HCT116 (cell line): Measurements from ENCODE around the gene PVALEF. TPM values are rescaled to one million over a fixed set of nuclear protein-coding genes. Genes with fewer than 3 reads are reported as not detected.

Experiments used
- ATAC-seq: fragments of 200-7000 bp; cut with Tn5 transposase; 2 replicates; pipeline ENCODE4 v1.9.1; 2020; ENCODE audit warnings: mild to moderate bottlenecking, moderate library complexity
- BruUV-seq: library from RNA; stranded (reverse); fragments of 400-500 nt; replicated peaks from 2 replicates; lab custom pipeline; 2021; lab: Mats Ljungman, UMichigan
- CTCF ChIA-PET: fragments of 300-600 bp; sonication (Branson Sonifier 250); formaldehyde crosslinking; loops from one replicate; lab custom pipeline; 2021; ENCODE audit warnings: antibody characterized with exemption; lab: Charles Lee
- POLR2A ChIA-PET: fragments of 300-600, 350-600 bp; sonication (Branson Sonifier 250); formaldehyde crosslinking; loops from one replicate; lab custom pipeline; 2021; ENCODE audit warnings: antibody characterized with exemption; lab: Charles Lee
- RAD21 ChIA-PET, 2 experiments: fragments of 300-600 bp; sonication (Branson Sonifier 250); formaldehyde crosslinking; loops; one replicate each; lab custom pipeline; 2023; ENCODE audit warnings: low total read pairs in 2 of 2; ENCODE audit not compliant: uncharacterized antibody in 2 of 2, unreplicated experiment in 2 of 2, low non-redundant PET in 1 of 2; lab: Charles Lee
- DNase-seq: peaks from one replicate; pipeline ENCODE4 v3.0.0-alpha.2; 2010; ENCODE audit warnings: low read depth, low spot score
- H2AFZ ChIP-seq: fragments of 200-600 bp; shearing (Covaris generic), sonication (generic); 2 replicates; pipeline ENCODE4 v1.6.1; 2017; ENCODE audit warnings: low read depth, mixed run types, mixed read lengths, antibody characterized with exemption, low read length; ENCODE audit not compliant: poor library complexity, severe bottlenecking
- H3K27ac ChIP-seq: 2 replicates; pipeline ENCODE4 v1.5.1; 2012; ENCODE audit warnings: low read depth, low read length
- H3K27me3 ChIP-seq: fragments of 200-600 bp; sonication (generic); 2 replicates; pipeline ENCODE4 v1.6.1; 2016; ENCODE audit warnings: mixed run types, low read length, mixed read lengths; ENCODE audit not compliant: insufficient read depth
- H3K36me3 ChIP-seq, 2 experiments: fragments of 200-500 bp in 1 of 2; fragments of 200-600 bp in 1 of 2; sonication (Bioruptor generic) in 1 of 2; sonication (generic) in 1 of 2; 2 replicates each; pipeline versions ENCODE4 v1.5.1 to v1.6.1; 2014 to 2016; ENCODE audit warnings: low read length in 2 of 2, inconsistent platforms in 1 of 2, mixed read lengths in 1 of 2, mixed run types in 1 of 2; ENCODE audit not compliant: insufficient read depth in 2 of 2, control insufficient read depth in 1 of 2
- H3K4me1 ChIP-seq, 2 experiments: fragments of 200-600 bp in 1 of 2; sonication (generic) in 1 of 2; 2 replicates each; pipeline versions ENCODE4 v1.5.1 to v1.6.1; 2012 to 2017; ENCODE audit warnings: low read length in 2 of 2, inconsistent platforms in 1 of 2, mild to moderate bottlenecking in 1 of 2, mixed read lengths in 1 of 2, mixed run types in 1 of 2, moderate library complexity in 1 of 2; ENCODE audit not compliant: insufficient read depth in 2 of 2, control insufficient read depth in 1 of 2
- H3K4me2 ChIP-seq: fragments of 200-600 bp; sonication (generic); 2 replicates; pipeline ENCODE4 v1.6.1; 2017; ENCODE audit warnings: mixed run types, low read length, mixed read lengths
- H3K4me3 ChIP-seq, 2 experiments: fragments of 200-600 bp in 1 of 2; sonication (generic) in 1 of 2; replicated peaks in 1 of 2; 2 replicates each; pipeline ENCODE4 v1.5.1; 2011 to 2016; ENCODE audit warnings: low read length in 2 of 2, control low read depth in 1 of 2, low read depth in 1 of 2, mild to moderate bottlenecking in 1 of 2, mixed read lengths in 1 of 2, mixed run types in 1 of 2
- H3K79me2 ChIP-seq: fragments of 200-600 bp; sonication (generic); 2 replicates; pipeline ENCODE4 v1.6.1; 2017; ENCODE audit warnings: mild to moderate bottlenecking, mixed run types, low read length, moderate library complexity, mixed read lengths; ENCODE audit not compliant: insufficient read depth
- H3K9ac ChIP-seq: fragments of 200-600 bp; sonication (generic); 2 replicates; pipeline ENCODE4 v1.6.1; 2016; ENCODE audit warnings: low read length, mixed read lengths
- H3K9me2 ChIP-seq: fragments of 200-600 bp; sonication (generic), shearing (Covaris generic); 2 replicates; pipeline ENCODE4 v1.6.1; 2017; ENCODE audit warnings: mixed run types, mild to moderate bottlenecking, moderate library complexity; ENCODE audit not compliant: insufficient read depth
- H3K9me3 ChIP-seq, 2 experiments: fragments of 200-500 bp in 1 of 2; fragments of 200-600 bp in 1 of 2; sonication (Bioruptor generic) in 1 of 2; sonication (generic) in 1 of 2; 2 replicates each; pipeline ENCODE4 v1.6.1; 2014 to 2017; ENCODE audit warnings: low read length in 2 of 2, mixed read lengths in 2 of 2, inconsistent platforms in 1 of 2, low read depth in 1 of 2, mild to moderate bottlenecking in 1 of 2, mixed run types in 1 of 2, moderate library complexity in 1 of 2; ENCODE audit not compliant: control insufficient read depth in 1 of 2, insufficient read depth in 1 of 2
- H4K20me1 ChIP-seq: fragments of 200-600 bp; sonication (generic), shearing (Covaris generic); 2 replicates; pipeline ENCODE4 v1.6.1; 2017; ENCODE audit warnings: mixed run types, mild to moderate bottlenecking, moderate library complexity; ENCODE audit not compliant: insufficient read depth
- CEBPB ChIP-seq: IDR thresholded peaks from 2 replicates; pipeline ENCODE4 v1.6.1; 2012; ENCODE audit warnings: low read depth
- EGR1 ChIP-seq: IDR thresholded peaks from 2 replicates; pipeline ENCODE4 v1.6.1; 2012; ENCODE audit warnings: low read depth
- ELF1 ChIP-seq: IDR thresholded peaks from 2 replicates; pipeline ENCODE4 v1.6.1; 2012; ENCODE audit warnings: low read depth, borderline replicate concordance
- EZH2 ChIP-seq: fragments of 200-600 bp; sonication (generic); IDR thresholded peaks from 2 replicates; pipeline ENCODE4 v1.6.1; 2017; ENCODE audit warnings: antibody characterized with exemption, mixed run types
- EZH2phosphoT487 ChIP-seq: fragments of 200-600 bp; IDR thresholded peaks from 2 replicates; pipeline ENCODE4 v1.6.1; 2018; ENCODE audit warnings: antibody characterized with exemption, borderline replicate concordance
- JUND ChIP-seq: IDR thresholded peaks from 2 replicates; pipeline ENCODE4 v1.6.1; 2012
- POLR2A ChIP-seq: IDR thresholded peaks from 2 replicates; pipeline ENCODE4 v1.7.0; 2011; ENCODE audit warnings: borderline replicate concordance; ENCODE audit not compliant: insufficient read depth, insufficient read length; ENCODE audit errors: extremely low read depth
- POLR2AphosphoS5 ChIP-seq: IDR thresholded peaks from 2 replicates; pipeline ENCODE4 v1.6.1; 2011; ENCODE audit warnings: mild to moderate bottlenecking, low read depth, low read length, moderate library complexity
- SIN3A ChIP-seq: IDR thresholded peaks from 2 replicates; pipeline ENCODE4 v1.6.1; 2012; ENCODE audit warnings: low read depth
- SP1 ChIP-seq: IDR thresholded peaks from 2 replicates; pipeline ENCODE4 v1.6.1; 2012; ENCODE audit warnings: low read depth
- SRF ChIP-seq: IDR thresholded peaks from 2 replicates; pipeline ENCODE4 v1.6.1; 2012; ENCODE audit warnings: low read depth
- TCF7L2 ChIP-seq: IDR thresholded peaks from 2 replicates; pipeline ENCODE4 v1.7.0; 2011; ENCODE audit warnings: borderline replicate concordance, inconsistent platforms; ENCODE audit not compliant: insufficient read depth, insufficient read length; ENCODE audit errors: extremely low read depth
- YY1 ChIP-seq: IDR thresholded peaks from 2 replicates; pipeline ENCODE4 v1.6.1; 2011; ENCODE audit warnings: low read length, low read depth, moderate library complexity, mild to moderate bottlenecking; ENCODE audit not compliant: insufficient replicate concordance; ENCODE audit errors: extremely low read depth
- ZFX ChIP-seq: fragments of 450-650 bp; IDR thresholded peaks from 2 replicates; pipeline ENCODE4 v1.6.1; 2017
- ZNF274 ChIP-seq: fragments of 200-500 bp; sonication (Bioruptor generic); IDR thresholded peaks from 2 replicates; pipeline ENCODE4 v1.6.1; 2014; ENCODE audit warnings: mild to moderate bottlenecking, low read depth, low read length, inconsistent platforms
- intact Hi-C: fragments of 100-400 bp; cut with micrococcal nuclease; formaldehyde crosslinking; loops from 2 replicates; pipeline ENCODE4 v1.10.0; 2022
- total RNA-seq: library from RNA; stranded (reverse); gene quantifications from one replicate; pipeline ENCODE4 v1.2.1, GENCODE V29; 2021; ENCODE audit not compliant: unreplicated experiment
- TF ChIP-seq, protein P1 (sequence below): IDR thresholded peaks from 2 replicates; pipeline ENCODE4 v1.6.1; 2012
- TF ChIP-seq, protein P2 (sequence below): IDR thresholded peaks from 2 replicates; pipeline ENCODE4 v1.6.1; 2012
- TF ChIP-seq, protein P3 (sequence below): IDR thresholded peaks from 2 replicates; pipeline ENCODE4 v1.6.1; 2011; ENCODE audit warnings: mild to moderate bottlenecking, low read length, moderate library complexity; ENCODE audit not compliant: insufficient replicate concordance; ENCODE audit errors: extremely low read depth

Gene PVALEF
- total RNA-seq, 1 experiment from 2014 or later = not detected

DNA sequence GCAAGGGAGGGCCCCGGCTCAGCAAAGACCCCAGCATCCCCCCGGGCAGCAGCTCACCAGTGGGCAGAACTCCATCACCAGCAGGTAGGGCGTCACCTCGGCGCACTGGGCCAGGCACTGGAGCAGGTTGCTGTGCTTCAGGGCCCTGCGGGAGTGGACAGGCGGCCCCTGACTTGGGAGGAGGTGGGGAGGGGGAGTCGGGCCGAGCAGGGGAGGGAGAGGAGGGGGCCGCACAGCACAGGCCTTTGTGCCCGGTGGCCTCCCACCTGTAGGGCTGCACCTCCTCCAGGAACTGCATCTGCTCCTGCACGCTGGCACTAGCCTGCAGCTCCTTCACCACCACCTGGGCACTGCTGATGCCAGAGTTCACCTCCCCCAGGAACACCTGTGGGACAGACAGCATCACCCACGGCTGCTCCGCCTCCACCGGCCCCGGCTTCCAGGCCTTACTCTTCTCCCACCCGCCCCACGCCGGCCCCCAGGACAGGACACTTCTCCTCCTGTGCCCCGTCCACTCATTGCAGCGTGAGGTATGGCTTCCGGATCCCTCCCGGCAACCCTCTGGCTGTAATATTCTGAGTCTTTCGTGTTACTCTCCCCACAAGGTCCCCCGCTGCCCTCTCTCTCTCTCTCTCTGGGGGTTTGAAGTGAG is 37.7 kb upstream of the PVALEF start:
- H3K36me3 ChIP-seq = no peaks in the 10 kb centered on the region
- ChIA-PET POLR2A (no interaction called here), CTCF (no interaction called here), RAD21 (no interaction called here)
- H4K20me1 ChIP-seq = no peaks in the 10 kb centered on the region
- H3K4me1 ChIP-seq = no peaks in the 10 kb centered on the region
- H3K27ac ChIP-seq = no peak overlapping the region; the same call in 1 of the 2 replicates
- no TSS peak for BruUV-seq
- H3K79me2 ChIP-seq = no peaks in the 10 kb centered on the region
- intact Hi-C loops = no loop called here
- TF ChIP-seq SIN3A = no peak
- TF ChIP-seq YY1 = no peak
- no peak for TF ChIP-seq SP1
- no peak for TF ChIP-seq JUND
- no peak for TF ChIP-seq POLR2A
- no peak for TF ChIP-seq EGR1
- TF ChIP-seq POLR2AphosphoS5 = no peak
- no peak for TF ChIP-seq EZH2
- TF ChIP-seq, protein P1, sequence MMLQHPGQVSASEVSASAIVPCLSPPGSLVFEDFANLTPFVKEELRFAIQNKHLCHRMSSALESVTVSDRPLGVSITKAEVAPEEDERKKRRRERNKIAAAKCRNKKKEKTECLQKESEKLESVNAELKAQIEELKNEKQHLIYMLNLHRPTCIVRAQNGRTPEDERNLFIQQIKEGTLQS = no peak
- TF ChIP-seq, protein P2, sequence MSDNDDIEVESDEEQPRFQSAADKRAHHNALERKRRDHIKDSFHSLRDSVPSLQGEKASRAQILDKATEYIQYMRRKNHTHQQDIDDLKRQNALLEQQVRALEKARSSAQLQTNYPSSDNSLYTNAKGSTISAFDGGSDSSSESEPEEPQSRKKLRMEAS = no peak
- TF ChIP-seq ZNF274 = no peak
- TF ChIP-seq CEBPB = no peak
- DNase-seq (no peak), ATAC-seq (no peak)
- no peak overlapping the region for H3K9ac ChIP-seq
- no peaks in the 10 kb centered on the region for H3K27me3 ChIP-seq
- no peak overlapping the region for H3K4me2 ChIP-seq
- no peak overlapping the region for H3K4me3 ChIP-seq
- H3K9me2 ChIP-seq = no peaks in the 10 kb centered on the region
- H2AFZ ChIP-seq = no peak overlapping the region
- H3K9me3 ChIP-seq = no peaks in the 10 kb centered on the region

DNA sequence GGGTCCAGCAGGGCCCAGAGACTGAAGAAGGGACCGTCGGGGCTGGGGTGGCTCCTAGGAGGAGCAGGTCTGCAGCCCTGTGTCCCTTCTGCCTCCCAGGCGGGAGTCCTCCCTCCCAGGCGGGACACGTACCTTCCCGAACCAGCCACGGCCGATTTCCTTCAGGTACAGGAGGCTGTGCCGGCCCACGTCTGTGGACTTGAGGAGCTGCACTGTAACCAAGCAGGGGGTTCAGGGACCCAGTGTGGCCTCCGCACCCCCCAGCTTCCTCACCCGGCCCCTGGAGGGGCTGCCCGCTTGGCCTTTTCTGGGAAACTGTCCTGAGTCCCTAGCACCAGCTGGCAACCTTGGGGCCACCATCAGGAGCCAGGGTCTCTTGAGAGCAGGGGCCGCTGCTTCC is 37.0 kb upstream of the PVALEF start:
- RAD21 ChIA-PET = no interaction called here
- POLR2A ChIA-PET = no interaction called here

More for the DNA sequence above, 37.0 kb upstream of the PVALEF start:
- H3K4me2 ChIP-seq = no peak overlapping the region
- no peak overlapping the region for H3K9ac ChIP-seq
- H3K27me3 ChIP-seq = no peaks in the 10 kb centered on the region
- intact Hi-C loops = no loop called here
- no peak overlapping the region for H2AFZ ChIP-seq
- H3K36me3 ChIP-seq = no peaks in the 10 kb centered on the region
- no peaks in the 10 kb centered on the region for H3K9me3 ChIP-seq
- ATAC-seq = no peak
- no peak overlapping the region for H3K27ac ChIP-seq
- H3K4me3 ChIP-seq = no peak overlapping the region
- BruUV-seq = no TSS peak
- no peaks in the 10 kb centered on the region for H3K9me2 ChIP-seq
- TF ChIP-seq SIN3A (no peak), SP1 (no peak), TCF7L2 (no peak), SRF (no peak), ELF1 (no peak), EZH2phosphoT487 (no peak), POLR2A (no peak), CEBPB (no peak), ZFX (no peak), ZNF274 (no peak)
- TF ChIP-seq, protein P2 = no peak
- TF ChIP-seq, protein P3, sequence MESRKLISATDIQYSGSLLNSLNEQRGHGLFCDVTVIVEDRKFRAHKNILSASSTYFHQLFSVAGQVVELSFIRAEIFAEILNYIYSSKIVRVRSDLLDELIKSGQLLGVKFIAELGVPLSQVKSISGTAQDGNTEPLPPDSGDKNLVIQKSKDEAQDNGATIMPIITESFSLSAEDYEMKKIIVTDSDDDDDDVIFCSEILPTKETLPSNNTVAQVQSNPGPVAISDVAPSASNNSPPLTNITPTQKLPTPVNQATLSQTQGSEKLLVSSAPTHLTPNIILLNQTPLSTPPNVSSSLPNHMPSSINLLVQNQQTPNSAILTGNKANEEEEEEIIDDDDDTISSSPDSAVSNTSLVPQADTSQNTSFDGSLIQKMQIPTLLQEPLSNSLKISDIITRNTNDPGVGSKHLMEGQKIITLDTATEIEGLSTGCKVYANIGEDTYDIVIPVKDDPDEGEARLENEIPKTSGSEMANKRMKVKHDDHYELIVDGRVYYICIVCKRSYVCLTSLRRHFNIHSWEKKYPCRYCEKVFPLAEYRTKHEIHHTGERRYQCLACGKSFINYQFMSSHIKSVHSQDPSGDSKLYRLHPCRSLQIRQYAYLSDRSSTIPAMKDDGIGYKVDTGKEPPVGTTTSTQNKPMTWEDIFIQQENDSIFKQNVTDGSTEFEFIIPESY = no peak
- CTCF ChIA-PET = no interaction called here
- DNase-seq = no peak
- H3K79me2 ChIP-seq = no peaks in the 10 kb centered on the region
- H3K4me1 ChIP-seq = peaks cover 0 to 6% of the 10 kb centered on the region in 2 experiments; a peak in 2 of 4 replicates
- no peaks in the 10 kb centered on the region for H4K20me1 ChIP-seq
